ENCODE results near the gene FOXRED1.
A peak's percentile ranks its signal among the peaks of the same experiment; 100 is the strongest.

The FOXRED1 gene

DNA sequence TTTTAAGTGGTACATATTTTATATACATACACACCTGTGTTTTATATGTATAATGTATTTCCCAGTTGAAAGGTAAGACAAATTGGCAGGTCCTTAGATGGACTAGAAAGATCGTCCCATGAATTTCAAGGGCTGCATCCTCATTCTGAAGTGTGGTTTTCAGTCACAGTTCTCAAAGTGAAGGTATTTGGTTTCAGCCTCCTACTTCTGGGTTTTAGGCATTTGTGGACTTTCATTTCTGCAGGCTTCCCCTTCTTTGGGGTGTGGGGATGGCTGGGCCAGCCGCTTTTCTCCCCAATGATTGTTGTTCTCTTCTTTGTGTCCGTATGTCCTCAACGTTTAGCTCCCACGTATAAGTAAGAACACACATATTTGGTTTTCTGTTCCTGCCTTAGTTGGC is 44.9 kb downstream of the FOXRED1 start:
- no peak for DNase-seq

GRCh38 chr11:126317432-126317755 is 48.4 kb downstream of the FOXRED1 start:
- no peak for DNase-seq

GRCh38 chr11:126317756-126318573 is 49.0 kb downstream of the FOXRED1 start:
- DNase-seq = peak in 2 of 6 experiments; percentile 3 to 45

DNA sequence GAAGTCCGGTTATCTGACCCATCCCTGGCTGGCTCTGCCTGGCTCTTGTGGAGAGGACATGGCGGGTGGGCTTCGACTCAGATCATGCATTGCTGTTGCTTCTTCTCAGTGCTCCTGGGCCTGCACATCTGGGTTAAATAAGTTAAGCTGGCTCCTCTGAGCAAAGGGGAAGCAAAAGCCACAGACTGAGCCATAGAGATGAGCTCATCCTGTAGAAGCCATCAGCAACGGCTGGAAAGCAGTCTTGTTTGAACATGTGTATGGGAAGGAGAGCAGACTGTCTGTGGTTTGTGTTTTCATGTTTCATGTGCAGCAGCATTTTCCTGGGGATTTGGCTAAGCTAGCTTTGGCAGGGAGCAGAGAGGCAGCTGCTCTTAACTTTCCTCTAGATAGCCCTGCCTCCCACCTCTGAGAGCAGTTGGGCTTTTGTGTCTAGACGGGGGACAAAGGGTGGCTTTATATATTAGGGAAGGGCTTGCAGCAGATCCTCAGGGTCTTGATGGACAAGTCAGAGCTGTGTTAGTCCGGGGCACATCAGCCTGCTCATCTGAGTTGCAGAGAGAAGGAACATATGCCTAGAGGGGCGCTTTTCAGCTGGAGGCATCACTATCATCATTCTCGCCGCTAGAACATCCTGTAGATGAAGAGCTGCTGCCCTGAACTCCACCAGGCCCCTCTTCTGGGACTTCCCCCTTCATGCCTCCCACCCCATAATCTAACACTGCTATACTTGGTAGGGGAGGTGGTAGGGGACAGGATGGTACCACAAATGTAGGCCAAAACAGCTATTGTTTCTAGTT is 49.8 kb downstream of the FOXRED1 start:
- peak in 2 of 6 experiments; percentile 11 to 16 for DNase-seq

DNA sequence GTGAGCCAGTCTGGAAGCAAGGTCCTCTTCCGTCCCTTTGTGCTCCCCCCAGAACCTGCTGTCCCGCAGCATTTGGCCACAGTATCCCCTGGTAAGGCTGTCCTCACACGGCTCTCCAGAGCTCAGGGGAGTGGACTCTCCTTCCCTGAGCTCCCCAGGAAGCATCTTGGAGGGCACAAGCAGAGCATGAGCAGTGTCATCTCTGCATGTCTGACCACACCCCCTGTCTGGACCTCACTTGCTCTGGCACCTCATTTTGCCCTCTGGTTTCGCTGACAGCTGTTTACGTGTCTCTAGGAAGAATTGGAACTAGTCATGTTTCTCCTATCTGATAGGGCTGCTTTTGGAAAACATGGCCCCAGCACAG is 50.4 kb downstream of the FOXRED1 start:
- no peak for DNase-seq

- DNase-seq = no peak
These were observed 54.0 kb downstream of the FOXRED1 start for GRCh38 chr11:126322996-126323395.

- no peak for DNase-seq
These were observed 58.5 kb downstream of the FOXRED1 start for GRCh38 chr11:126327281-126328000.

All from stimulated activated naive CD4-positive, alpha-beta T cell (primary cell).